ENCODE results near the gene MDP1. TPM values are rescaled to one million over a fixed set of nuclear protein-coding genes. Genes with fewer than 3 reads are reported as not detected.
A peak's percentile ranks its signal among the peaks of the same experiment; 100 is the strongest.

Gene MDP1
- total RNA-seq, 1 donor = 23.2 TPM

DNA sequence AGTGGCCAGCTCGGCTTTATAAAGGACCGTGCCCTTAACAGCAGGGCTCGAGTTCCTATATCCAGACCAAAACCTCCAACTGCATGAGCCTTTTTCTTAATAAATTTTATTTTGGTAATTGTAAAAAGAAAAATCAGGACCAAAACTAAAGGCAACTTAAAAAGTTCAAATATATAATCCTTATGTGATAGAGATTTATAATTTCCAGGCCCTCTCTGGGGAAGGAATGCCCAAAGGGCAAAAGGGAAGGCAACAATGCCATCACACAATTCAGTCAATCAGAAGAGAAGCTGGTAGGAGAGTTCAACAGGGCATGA lies 26.8 kb downstream of the MDP1 start:
- no peak overlapping the region for H3K4me3 ChIP-seq (ENCODE audit: low read depth, low read length)
- TF ChIP-seq, protein P1, sequence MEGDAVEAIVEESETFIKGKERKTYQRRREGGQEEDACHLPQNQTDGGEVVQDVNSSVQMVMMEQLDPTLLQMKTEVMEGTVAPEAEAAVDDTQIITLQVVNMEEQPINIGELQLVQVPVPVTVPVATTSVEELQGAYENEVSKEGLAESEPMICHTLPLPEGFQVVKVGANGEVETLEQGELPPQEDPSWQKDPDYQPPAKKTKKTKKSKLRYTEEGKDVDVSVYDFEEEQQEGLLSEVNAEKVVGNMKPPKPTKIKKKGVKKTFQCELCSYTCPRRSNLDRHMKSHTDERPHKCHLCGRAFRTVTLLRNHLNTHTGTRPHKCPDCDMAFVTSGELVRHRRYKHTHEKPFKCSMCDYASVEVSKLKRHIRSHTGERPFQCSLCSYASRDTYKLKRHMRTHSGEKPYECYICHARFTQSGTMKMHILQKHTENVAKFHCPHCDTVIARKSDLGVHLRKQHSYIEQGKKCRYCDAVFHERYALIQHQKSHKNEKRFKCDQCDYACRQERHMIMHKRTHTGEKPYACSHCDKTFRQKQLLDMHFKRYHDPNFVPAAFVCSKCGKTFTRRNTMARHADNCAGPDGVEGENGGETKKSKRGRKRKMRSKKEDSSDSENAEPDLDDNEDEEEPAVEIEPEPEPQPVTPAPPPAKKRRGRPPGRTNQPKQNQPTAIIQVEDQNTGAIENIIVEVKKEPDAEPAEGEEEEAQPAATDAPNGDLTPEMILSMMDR (IDR thresholded peaks at IDR 0.05; ENCODE audit: insufficient read depth, low read length) = no peak
- no peak for DNase-seq (ENCODE audit: low read depth)

DNA sequence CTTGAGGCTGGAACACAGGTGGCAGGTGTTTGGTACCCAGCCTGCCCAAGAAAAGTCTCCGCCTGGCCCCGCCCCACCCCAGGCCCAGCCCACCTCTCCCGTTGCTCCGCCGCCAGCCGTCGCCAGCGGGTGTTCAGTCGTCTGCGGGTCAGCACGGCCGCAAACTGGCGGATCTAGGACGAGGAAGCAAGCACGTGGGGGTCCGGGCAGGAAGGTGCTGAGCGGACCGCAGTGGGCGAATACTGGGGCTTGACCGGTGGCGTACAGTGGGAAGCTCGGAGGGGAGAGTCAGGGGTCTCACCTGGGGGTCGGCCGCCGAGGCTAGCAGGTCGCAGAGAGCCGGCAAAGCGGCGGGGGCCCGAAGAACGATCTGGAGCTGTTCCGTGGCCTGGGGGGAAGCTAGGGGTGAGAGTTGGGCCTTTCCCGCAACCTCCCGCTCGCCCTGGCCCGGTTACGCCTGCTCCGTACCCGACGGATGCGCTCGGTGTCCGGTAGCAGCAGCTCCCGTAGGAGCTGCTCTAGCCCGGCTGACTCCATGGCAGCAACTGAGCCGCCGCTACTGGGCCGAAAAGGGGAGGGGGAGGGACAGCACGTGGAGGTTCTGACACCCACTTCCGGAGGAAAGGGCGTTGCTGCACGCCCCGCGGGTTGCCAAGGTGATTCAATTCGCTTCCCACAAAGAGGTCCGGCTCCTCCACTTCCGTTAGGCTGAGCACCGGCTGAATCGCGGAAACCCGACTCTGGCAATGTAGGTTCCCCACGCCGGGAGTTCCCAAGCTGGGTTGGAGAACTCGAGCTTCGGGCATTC lies 27.4 kb downstream of the MDP1 start, which contains the start of gene IPO4:
IPO4 (minus strand) TSS at position 566 of the 808 bp plus-strand sequence; CDS start at position 537, 29 bp downstream.
- peak; percentile 98 for DNase-seq (ENCODE audit: low read depth)
- peak within 1 kb of the TSS; percentile 87 for H3K4me3 ChIP-seq (ENCODE audit: low read depth, low read length)
- TF ChIP-seq, protein P1 (IDR thresholded peaks at IDR 0.05; ENCODE audit: insufficient read depth, low read length) = no peak

DNA sequence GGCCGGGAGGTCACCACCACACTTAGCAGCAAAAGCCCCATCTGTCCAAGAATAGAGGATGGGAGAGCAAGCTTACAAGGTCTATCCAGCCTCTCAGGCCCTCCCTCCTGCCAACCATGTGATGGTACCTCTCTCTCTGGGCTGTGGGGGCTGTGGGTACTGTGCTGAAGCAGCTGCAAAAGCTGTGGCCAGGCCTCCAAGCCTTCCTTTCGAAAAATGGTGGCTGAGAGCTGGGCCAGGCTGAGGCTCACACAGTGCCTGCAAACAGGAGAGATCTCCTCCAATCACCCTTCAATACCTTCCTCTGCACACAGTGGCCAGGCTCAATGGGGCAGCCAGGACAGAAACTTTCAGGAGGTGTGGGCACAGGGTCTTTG lies 28.3 kb downstream of the MDP1 start:
- peak overlapping the region; percentile 87 for H3K4me3 ChIP-seq (ENCODE audit: low read depth, low read length)
- TF ChIP-seq, protein P1 (IDR thresholded peaks at IDR 0.05; ENCODE audit: insufficient read depth, low read length) = no peak

DNA sequence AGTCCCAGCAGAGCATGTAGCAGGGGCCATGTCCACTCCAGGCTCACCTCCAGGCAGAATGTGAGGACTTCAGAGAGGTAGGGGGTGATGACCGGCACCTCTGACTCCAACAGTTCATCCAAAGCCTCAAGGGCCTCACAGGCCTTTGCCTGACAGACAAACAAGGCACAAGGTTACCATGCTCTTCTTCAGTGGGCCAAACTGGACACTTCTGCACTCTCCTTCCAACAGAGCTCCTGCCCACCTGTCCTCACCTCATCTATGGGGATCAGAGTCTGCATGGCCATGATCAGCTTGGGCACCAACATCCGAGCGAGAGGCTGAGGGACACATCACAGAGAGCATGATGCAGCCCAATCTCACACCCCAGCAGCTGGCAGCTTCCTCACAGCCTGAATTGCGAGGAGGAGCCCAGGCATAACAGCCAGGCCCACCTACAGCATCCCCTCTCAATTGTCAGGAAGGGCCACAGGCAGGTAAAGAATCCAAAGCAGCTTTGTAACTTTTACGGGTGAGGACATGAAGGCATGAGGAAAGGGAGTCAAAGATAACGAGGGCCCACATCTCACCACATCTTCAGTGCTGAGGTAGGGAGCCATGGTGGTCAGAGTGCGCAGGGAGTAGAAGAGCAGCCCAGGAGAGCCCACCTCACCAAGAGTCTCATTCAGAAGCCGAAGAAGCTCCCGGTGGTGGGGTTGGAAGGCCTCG lies 28.9 kb downstream of the MDP1 start:
- peak overlapping the region; percentile 87 for H3K4me3 ChIP-seq (ENCODE audit: low read depth, low read length)
- TF ChIP-seq, protein P1 (IDR thresholded peaks at IDR 0.05; ENCODE audit: insufficient read depth, low read length) = no peak
- DNase-seq (ENCODE audit: low read depth) = no peak

More for the DNA sequence above, 28.3 kb downstream of the MDP1 start:
- DNase-seq (ENCODE audit: low read depth) = no peak

DNA sequence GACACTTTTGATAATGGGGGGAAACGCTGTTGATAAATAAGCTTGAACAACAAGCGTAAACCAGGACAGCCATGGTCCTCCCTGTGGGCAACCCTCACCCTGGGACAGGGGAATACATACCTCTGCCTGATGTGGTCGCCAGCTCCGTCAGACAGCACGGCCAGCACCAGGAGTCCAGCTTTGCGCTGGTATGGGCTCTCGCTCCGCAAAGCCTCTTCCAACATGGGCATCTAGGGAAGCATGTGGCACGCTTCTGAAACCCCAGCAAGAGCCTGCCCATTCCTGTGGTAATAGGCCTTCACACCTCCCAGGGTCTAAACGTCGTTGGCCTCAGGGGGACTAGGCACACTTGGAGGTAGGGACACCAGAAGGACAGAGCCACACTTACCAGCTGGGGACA lies 30.1 kb downstream of the MDP1 start:
- TF ChIP-seq, protein P1 (IDR thresholded peaks at IDR 0.05; ENCODE audit: insufficient read depth, low read length) = no peak
- DNase-seq (ENCODE audit: low read depth) = no peak
- no peak overlapping the region for H3K4me3 ChIP-seq (ENCODE audit: low read depth, low read length)

DNA sequence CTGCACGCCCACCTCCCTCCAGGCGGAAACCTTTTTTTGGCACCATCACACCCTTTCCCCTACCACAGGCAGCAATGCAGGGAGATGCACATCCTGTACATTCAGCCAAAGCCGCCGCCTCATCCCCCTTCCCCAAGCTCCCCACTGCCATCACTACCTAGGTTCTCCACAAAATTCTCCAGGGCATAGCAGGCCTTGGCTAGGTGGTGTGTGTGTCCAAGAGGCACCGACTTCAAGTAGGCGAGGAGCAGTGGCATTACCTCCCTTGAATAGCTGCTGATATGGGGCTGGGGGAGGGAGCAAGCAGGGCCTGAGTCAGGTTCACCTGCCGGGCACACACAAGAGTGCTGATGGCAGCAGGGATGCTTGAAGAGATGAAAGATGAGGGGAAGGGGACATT lies 30.8 kb downstream of the MDP1 start:
- no peak overlapping the region for H3K4me3 ChIP-seq (ENCODE audit: low read depth, low read length)
- no peak for DNase-seq (ENCODE audit: low read depth)
- TF ChIP-seq, protein P1 (IDR thresholded peaks at IDR 0.05; ENCODE audit: insufficient read depth, low read length) = no peak
